ENCODE data around the gene ZNF576.
"Not testable (repeated sequence)": the region's sequence is repeated elsewhere in the genome, so short reads cannot be mapped to it uniquely, and the experiment has no call there.

The ZNF576 gene

GRCh38 chr19:43575156-43575950 is 21.0 kb upstream of the ZNF576 start, which contains the start of the genes PINLYP and XRCC1:
TSS of gene PINLYP (plus strand) at chr19:43575801. CDS start at chr19:43577192, 1,391 bp downstream.
TSS of gene XRCC1 (minus strand) at chr19:43575527. CDS start at chr19:43575458, 69 bp downstream.
- DNase-seq, result peak; percentile 100

- peak; percentile 85 for DNase-seq
Observed at GRCh38 chr19:43575955-43576878, 20.2 kb upstream of the ZNF576 start.

- DNase-seq, result no peak
Observed at GRCh38 chr19:43578787-43579186, 17.6 kb upstream of the ZNF576 start.

GRCh38 chr19:43581467-43581866 is 14.9 kb upstream of the ZNF576 start:
- no peak for DNase-seq

GRCh38 chr19:43582495-43582894 is 13.9 kb upstream of the ZNF576 start:
- no peak for DNase-seq

GRCh38 chr19:43584484-43584883 is 11.9 kb upstream of the ZNF576 start:
- DNase-seq, result no peak

- DNase-seq, result no peak
Observed at GRCh38 chr19:43586346-43586745, 10.0 kb upstream of the ZNF576 start.

GRCh38 chr19:43587029-43587428 is 9.4 kb upstream of the ZNF576 start:
- not testable (repeated sequence) for DNase-seq

- no peak for DNase-seq
Observed at GRCh38 chr19:43589277-43589676, 7.1 kb upstream of the ZNF576 start.

GRCh38 chr19:43589678-43590077 is 6.7 kb upstream of the ZNF576 start:
- no peak for DNase-seq

- no peak for DNase-seq
Observed at GRCh38 chr19:43591904-43592772, 4.3 kb upstream of the ZNF576 start.

GRCh38 chr19:43592800-43593350 is 3.5 kb upstream of the ZNF576 start:
- DNase-seq, result no peak

GRCh38 chr19:43594081-43594697 is 2.2 kb upstream of the ZNF576 start:
- DNase-seq, result no peak

- peak; percentile 89 for DNase-seq
Observed at GRCh38 chr19:43594710-43595604, 1.4 kb upstream of the ZNF576 start.

- DNase-seq, result peak; percentile 64
Observed at GRCh38 chr19:43595605-43595998, 793 bp upstream of the ZNF576 start.

- DNase-seq, result peak; percentile 41
Observed at GRCh38 chr19:43596842-43597461, 557 bp downstream of the ZNF576 start.

- no peak for DNase-seq
Observed at GRCh38 chr19:43597876-43598275, 1.5 kb downstream of the ZNF576 start.

- no peak for DNase-seq
Observed at GRCh38 chr19:43598445-43599240, 2.2 kb downstream of the ZNF576 start.

GRCh38 chr19:43599635-43600295 is 3.4 kb downstream of the ZNF576 start:
- no peak for DNase-seq
